Measurements from ENCODE around the gene PTPRN2. TPM values are rescaled to one million over a fixed set of nuclear protein-coding genes. Genes with fewer than 3 reads are reported as not detected.

PTPRN2 gene
- total and polyA plus RNA-seq, 7 donors = 0.47 to 0.82 (median 0.51) TPM

DNA sequence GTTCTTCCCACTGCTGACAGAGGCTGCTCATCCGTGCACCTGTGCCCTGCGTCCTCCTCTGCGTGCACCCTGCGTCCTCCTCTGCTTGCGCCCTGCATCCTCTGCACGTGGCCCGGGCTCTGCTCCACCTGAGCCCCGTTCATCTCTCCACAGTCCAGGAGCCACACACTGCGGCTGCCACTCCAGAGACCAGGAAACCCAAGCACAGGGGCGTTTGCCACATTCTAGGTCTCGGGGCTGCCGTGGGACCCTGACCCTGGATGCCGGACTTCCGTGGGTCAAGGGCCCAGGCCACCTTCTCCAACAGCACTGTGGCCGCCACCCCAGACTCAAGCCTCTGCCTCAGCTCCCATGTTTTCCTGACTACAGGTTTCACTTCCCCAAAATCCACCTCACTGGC is 460.4 kb downstream of the PTPRN2 start:
- intact Hi-C loops (cut with DNase I) = no loop called here
- Histone ChIP-seq H3K27me3 (ENCODE audit: insufficient read depth in 3 of 3, low read length in 2 of 3) (no peaks in the 10 kb centered on the region), H3K4me1 (no peaks in the 10 kb centered on the region), H3K4me3 (no peak overlapping the region), H3K36me3 (ENCODE audit: insufficient read depth in 1 of 2, low read depth in 1 of 2) (no peaks in the 10 kb centered on the region), H3K9me3 (no peaks in the 10 kb centered on the region), H3K27ac (no peak overlapping the region)
- TF ChIP-seq CTCF (IDR thresholded peaks at IDR 0.05) = no peak
- peak in 1 of 2 donors; percentile 40 for DNase-seq
- 90 to 95% (median 92%) methylated on average over 15 of the region's 15 CpGs for WGBS, 3 donors
- no peak for ATAC-seq

DNA sequence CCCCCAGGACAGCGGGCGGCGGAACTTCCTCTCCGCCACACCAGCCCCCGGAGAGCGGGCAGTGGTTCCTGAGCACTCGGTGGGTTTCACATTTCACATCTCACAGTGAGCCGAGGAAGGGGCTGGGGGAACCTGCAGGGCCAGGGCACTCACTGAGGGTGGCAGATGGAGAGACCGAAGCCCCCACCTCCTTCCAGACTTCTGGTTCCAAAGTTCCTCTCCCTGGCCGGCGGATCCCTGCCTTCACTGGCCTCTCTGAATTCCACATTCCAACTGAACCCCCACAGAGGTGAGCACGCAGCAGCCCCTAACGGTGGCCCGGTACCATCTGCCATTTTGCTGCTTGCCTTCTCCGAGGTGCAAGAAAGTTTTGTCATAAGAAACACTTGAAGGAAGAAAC is 461.0 kb downstream of the PTPRN2 start:
- 92 to 93% (median 92%) methylated on average over 11 to 15 of the region's 15 CpGs for WGBS, 3 donors
- DNase-seq = peak in 1 of 2 donors; percentile 47
- Histone ChIP-seq H3K4me3 (no peak overlapping the region), H3K9me3 (no peaks in the 10 kb centered on the region), H3K27me3 (ENCODE audit: insufficient read depth in 3 of 3, low read length in 2 of 3) (no peaks in the 10 kb centered on the region), H3K4me1 (no peaks in the 10 kb centered on the region), H3K36me3 (ENCODE audit: insufficient read depth in 1 of 2, low read depth in 1 of 2) (no peaks in the 10 kb centered on the region), H3K27ac (no peak overlapping the region)
- no peak for ATAC-seq
- intact Hi-C loops (cut with DNase I) = no loop called here
- TF ChIP-seq CTCF (IDR thresholded peaks at IDR 0.05) = no peak

DNA sequence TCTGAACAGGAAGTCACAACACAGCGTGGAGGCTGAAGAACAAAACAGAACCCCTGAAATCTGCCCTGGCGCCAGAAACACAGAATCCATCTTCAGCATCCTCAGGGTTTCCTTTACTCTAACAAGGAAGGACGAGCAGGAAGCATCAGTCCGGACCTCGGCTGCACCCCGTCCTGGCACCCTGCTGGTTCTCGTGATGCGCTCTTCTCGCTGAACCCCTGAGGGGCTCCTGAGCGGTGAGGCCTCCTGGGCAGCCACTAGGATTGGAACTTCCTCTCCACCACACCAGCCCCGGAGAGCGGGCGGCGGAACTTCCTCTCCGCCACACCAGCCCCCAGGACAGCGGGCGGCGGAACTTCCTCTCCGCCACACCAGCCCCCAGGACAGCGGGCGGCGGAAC is 461.9 kb downstream of the PTPRN2 start:
- 91 to 94% (median 94%) methylated on average over 17 to 19 of the region's 22 CpGs for WGBS, 3 donors
- TF ChIP-seq CTCF (IDR thresholded peaks at IDR 0.05) = no peak
- no peak for ATAC-seq
- Histone ChIP-seq H3K4me1 (no peaks in the 10 kb centered on the region), H3K9me3 (no peaks in the 10 kb centered on the region), H3K36me3 (ENCODE audit: insufficient read depth in 1 of 2, low read depth in 1 of 2) (no peaks in the 10 kb centered on the region), H3K27ac (no peak overlapping the region), H3K27me3 (ENCODE audit: insufficient read depth in 3 of 3, low read length in 2 of 3) (no peaks in the 10 kb centered on the region), H3K4me3 (no peak overlapping the region)
- intact Hi-C loops (cut with DNase I) = no loop called here
- DNase-seq = peak in 1 of 2 donors; percentile 15

- no peaks in the 10 kb centered on the region for H3K36me3 ChIP-seq (ENCODE audit: insufficient read depth in 1 of 2, low read depth in 1 of 2)
- WGBS, 3 donors = 82 to 88% (median 86%) methylated on average over 13 to 17 of the region's 17 CpGs
- no peak for TF ChIP-seq CTCF (IDR thresholded peaks at IDR 0.05)
- no peak overlapping the region for H3K27ac ChIP-seq
- no peaks in the 10 kb centered on the region for H3K4me1 ChIP-seq
- no peak overlapping the region for H3K4me3 ChIP-seq
- no peaks in the 10 kb centered on the region for H3K27me3 ChIP-seq (ENCODE audit: insufficient read depth in 3 of 3, low read length in 2 of 3)
- intact Hi-C loops (cut with DNase I) = no loop called here
- ATAC-seq (no peak), DNase-seq (peak in 1 of 2 donors; percentile 42)
- no peaks in the 10 kb centered on the region for H3K9me3 ChIP-seq
Observed at GRCh38 chr7:158125091-158125490, 462.5 kb downstream of the PTPRN2 start.

DNA sequence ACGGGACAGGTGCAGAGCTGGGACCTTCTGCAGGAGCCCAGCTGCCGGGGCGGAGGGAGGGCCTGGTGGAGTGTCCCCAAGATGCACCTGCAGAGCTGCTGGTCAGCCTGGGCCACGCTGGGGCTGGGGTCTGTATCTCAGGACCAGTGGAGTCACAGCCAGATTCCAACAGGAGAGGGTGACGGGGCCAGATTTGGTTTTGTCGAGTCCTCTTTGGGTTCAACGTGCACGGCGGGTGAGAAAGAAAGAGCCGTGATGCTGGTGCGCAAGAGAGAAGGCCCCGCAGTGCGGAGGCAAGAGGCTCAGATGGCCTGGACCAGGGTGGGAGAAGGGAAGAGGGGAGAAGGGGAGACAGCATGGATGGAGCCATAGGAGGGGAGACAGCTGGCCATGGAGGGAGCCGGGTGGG is 462.9 kb downstream of the PTPRN2 start:
- TF ChIP-seq CTCF (IDR thresholded peaks at IDR 0.05) = no peak
- no peaks in the 10 kb centered on the region for H3K4me1 ChIP-seq
- WGBS, 3 donors = 87 to 91% (median 89%) methylated on average over 14 of the region's 14 CpGs
- H3K27ac ChIP-seq = no peak overlapping the region
- peaks cover 2% of the 10 kb centered on the region for H3K9me3 ChIP-seq
- DNase-seq (peak in 1 of 2 donors; percentile 38), ATAC-seq (no peak)
- H3K4me3 ChIP-seq = no peak overlapping the region
- H3K27me3 ChIP-seq (ENCODE audit: insufficient read depth in 3 of 3, low read length in 2 of 3) = no peaks in the 10 kb centered on the region
- no peaks in the 10 kb centered on the region for H3K36me3 ChIP-seq (ENCODE audit: insufficient read depth in 1 of 2, low read depth in 1 of 2)
- intact Hi-C loops (cut with DNase I) = no loop called here

Data from psoas muscle (tissue), 8 donors.